B cell (primary cell): ENCODE data around the gene ADM5. TPM values are rescaled to one million over a fixed set of nuclear protein-coding genes. Genes with fewer than 3 reads are reported as not detected.

Experiments used
- ATAC-seq: fragments of 200-7000 bp; cut with Tn5 transposase; one replicate; pipeline ENCODE4 v1.10.0; 2021; ENCODE audit warnings: low read depth, mild to moderate bottlenecking, moderate number of reproducible peaks, moderate library complexity
- CTCF ChIA-PET: fragments of 350-600 bp; sonication (Branson Sonifier 250); formaldehyde crosslinking; loops from one replicate; lab custom pipeline; 2021; ENCODE audit warnings: antibody characterized with exemption, inconsistent platforms; lab: Charles Lee
- POLR2A ChIA-PET: fragments of 350-600 bp; sonication (Branson Sonifier 250); formaldehyde crosslinking; loops from one replicate; lab custom pipeline; 2021; ENCODE audit warnings: antibody characterized with exemption; lab: Charles Lee
- DNase-seq: peaks from one replicate; pipeline ENCODE4 v3.0.0; 2013
- H2AFZ ChIP-seq: 2 replicates; pipeline ENCODE4 v1.6.1; 2012; ENCODE audit warnings: mild to moderate bottlenecking, low read depth, low read length; ENCODE audit not compliant: insufficient read depth, poor library complexity, severe bottlenecking
- H3K27ac ChIP-seq, 2 donors: 1 replicate in 1 of 2; 2 replicates in 1 of 2; pipeline ENCODE4 v1.5.1; 2012 to 2013; ENCODE audit warnings: low read length in 2 of 2, mild to moderate bottlenecking in 2 of 2, moderate library complexity in 1 of 2
- H3K27me3 ChIP-seq, 4 experiments: fragments of 200-600 bp in 1 of 4; sonication (generic) in 1 of 4; replicated peaks in 1 of 4; 1 replicate in 2 of 4; 2 replicates in 2 of 4; pipeline versions ENCODE4 v1.6.1 to v1.7.0; 2013 to 2016; ENCODE audit warnings: low read length in 3 of 4, mild to moderate bottlenecking in 2 of 4, mixed read lengths in 1 of 4, moderate library complexity in 1 of 4; ENCODE audit not compliant: insufficient read depth in 4 of 4, control insufficient read depth in 3 of 4; ENCODE audit errors: control extremely low read depth in 1 of 4
- H3K36me3 ChIP-seq, 2 experiments: replicated peaks in 1 of 2; 1 replicate in 1 of 2; 2 replicates in 1 of 2; pipeline versions ENCODE4 v1.6.1 to v1.7.1; 2013; ENCODE audit warnings: low read length in 1 of 2; ENCODE audit not compliant: insufficient read depth in 2 of 2, control insufficient read depth in 1 of 2; ENCODE audit errors: control extremely low read depth in 1 of 2, extremely low read depth in 1 of 2
- H3K4me1 ChIP-seq, 2 donors: fragments of 200-600 bp in 1 of 2; sonication (generic) in 1 of 2; 1 replicate in 1 of 2; 2 replicates in 1 of 2; pipeline versions ENCODE4 v1.5.1 to v1.6.1; 2013 to 2017; ENCODE audit warnings: low read length in 2 of 2; ENCODE audit not compliant: control insufficient read depth in 2 of 2, insufficient read depth in 2 of 2
- H3K4me2 ChIP-seq: replicated peaks from 2 replicates; pipeline ENCODE3; 2012; ENCODE audit warnings: mild to moderate bottlenecking, low read depth, low read length; ENCODE audit not compliant: poor library complexity, severe bottlenecking
- H3K4me3 ChIP-seq, 5 experiments: fragments of 200-600 bp in 1 of 5; sonication (generic) in 1 of 5; 1 replicate in 3 of 5; 2 replicates in 2 of 5; pipeline versions ENCODE4 v1.5.1 to v1.7.0; 2011 to 2016; ENCODE audit warnings: low read length in 4 of 5, mild to moderate bottlenecking in 4 of 5, low read depth in 2 of 5, control low read depth in 1 of 5, moderate library complexity in 1 of 5; ENCODE audit not compliant: insufficient read depth in 1 of 5; ENCODE audit errors: control extremely low read depth in 1 of 5, extremely low read depth in 1 of 5
- H3K79me2 ChIP-seq: fragments of 200-600 bp; sonication (generic); one replicate; pipeline ENCODE4 v1.6.0; 2016; ENCODE audit warnings: low read length; ENCODE audit not compliant: control insufficient read depth, insufficient read depth
- H3K9ac ChIP-seq: fragments of 200-600 bp; sonication (generic); 2 replicates; pipeline ENCODE4 v1.6.1; 2017; ENCODE audit warnings: mild to moderate bottlenecking, low read length, moderate library complexity
- H3K9me3 ChIP-seq, 3 donors: one replicate each; pipeline versions ENCODE4 v1.6.1 to v1.7.1; 2013; ENCODE audit warnings: low read length in 2 of 3; ENCODE audit not compliant: control insufficient read depth in 2 of 3, insufficient read depth in 1 of 3; ENCODE audit errors: control extremely low read depth in 1 of 3
- H4K20me1 ChIP-seq: 2 replicates; pipeline ENCODE4 v1.6.0; 2012; ENCODE audit warnings: mild to moderate bottlenecking, low read length; ENCODE audit not compliant: insufficient read depth, control insufficient read depth, poor library complexity, severe bottlenecking
- H3K27ac Mint-ChIP-seq: one replicate; pipeline ENCODE4 v1.8.0; 2021; ENCODE audit warnings: mixed read lengths
- H3K27me3 Mint-ChIP-seq: one replicate; pipeline ENCODE4 v1.8.0; 2021; ENCODE audit warnings: mixed read lengths
- H3K4me1 Mint-ChIP-seq: one replicate; pipeline ENCODE4 v1.8.0; 2021; ENCODE audit warnings: mixed read lengths
- H3K4me3 Mint-ChIP-seq: one replicate; pipeline ENCODE4 v1.8.0; 2021; ENCODE audit warnings: mixed read lengths
- H3K9me3 Mint-ChIP-seq: one replicate; pipeline ENCODE4 v1.8.0; 2022; ENCODE audit warnings: mixed read lengths; ENCODE audit not compliant: insufficient read depth
- EZH2 ChIP-seq: IDR thresholded peaks from 2 replicates; pipeline ENCODE4 v1.6.1; 2012; ENCODE audit warnings: borderline replicate concordance, low read depth, mild to moderate bottlenecking, moderate library complexity, low read length; ENCODE audit not compliant: insufficient read depth, poor library complexity, severe bottlenecking
- WGBS: methylation state at CpG from one replicate; pipeline ENCODE4 v1.1.5; 2013; ENCODE audit warnings: missing lambda C conversion rate; ENCODE audit not compliant: insufficient coverage; 5-methylcytosine and 5-hydroxymethylcytosine counted together
- intact Hi-C: fragments of 100-400 bp; cut with micrococcal nuclease; formaldehyde crosslinking; loops from one replicate; pipeline ENCODE4 v1.10.0; 2022
- polyA minus RNA-seq: library from RNA; depleted of rRNA, polyadenylated mRNA; stranded (reverse); fragments of >200 nt; gene quantifications from 2 replicates; pipeline ENCODE4 v1.2.3, GENCODE V29; 2012
- polyA plus RNA-seq: library from polyadenylated mRNA; depleted of rRNA; stranded (reverse); fragments of >200 nt; gene quantifications from 2 replicates; pipeline ENCODE4 v1.2.3, GENCODE V29; 2012
- total RNA-seq, 2 donors: library from RNA; stranded (reverse); fragments of 120-200 nt in 1 of 2; gene quantifications; 1 replicate in 1 of 2; 2 replicates in 1 of 2; pipeline versions ENCODE4 v1.2.3 to v1.2.4, GENCODE V29; 2013 to 2022
- TF ChIP-seq, protein P1 (sequence below): fragments of 200-600 bp; IDR thresholded peaks from one replicate; pipeline ENCODE4 v1.8.0; 2022; ENCODE audit warnings: antibody characterized with exemption, mild to moderate bottlenecking

ADM5 gene, protein sequence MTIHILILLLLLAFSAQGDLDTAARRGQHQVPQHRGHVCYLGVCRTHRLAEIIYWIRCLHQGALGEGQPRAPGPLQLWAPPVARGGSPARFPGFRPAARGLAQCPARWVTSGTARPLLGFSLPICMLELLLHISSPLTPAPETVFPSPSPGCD
- 5.6 and 8.8 TPM in 2 replicates for total RNA-seq
- 1.4 TPM for total RNA-seq (2013)
- 8.4 and 15.3 TPM in 2 replicates for polyA plus RNA-seq
- 1.8 and 3.8 TPM in 2 replicates for polyA minus RNA-seq

DNA sequence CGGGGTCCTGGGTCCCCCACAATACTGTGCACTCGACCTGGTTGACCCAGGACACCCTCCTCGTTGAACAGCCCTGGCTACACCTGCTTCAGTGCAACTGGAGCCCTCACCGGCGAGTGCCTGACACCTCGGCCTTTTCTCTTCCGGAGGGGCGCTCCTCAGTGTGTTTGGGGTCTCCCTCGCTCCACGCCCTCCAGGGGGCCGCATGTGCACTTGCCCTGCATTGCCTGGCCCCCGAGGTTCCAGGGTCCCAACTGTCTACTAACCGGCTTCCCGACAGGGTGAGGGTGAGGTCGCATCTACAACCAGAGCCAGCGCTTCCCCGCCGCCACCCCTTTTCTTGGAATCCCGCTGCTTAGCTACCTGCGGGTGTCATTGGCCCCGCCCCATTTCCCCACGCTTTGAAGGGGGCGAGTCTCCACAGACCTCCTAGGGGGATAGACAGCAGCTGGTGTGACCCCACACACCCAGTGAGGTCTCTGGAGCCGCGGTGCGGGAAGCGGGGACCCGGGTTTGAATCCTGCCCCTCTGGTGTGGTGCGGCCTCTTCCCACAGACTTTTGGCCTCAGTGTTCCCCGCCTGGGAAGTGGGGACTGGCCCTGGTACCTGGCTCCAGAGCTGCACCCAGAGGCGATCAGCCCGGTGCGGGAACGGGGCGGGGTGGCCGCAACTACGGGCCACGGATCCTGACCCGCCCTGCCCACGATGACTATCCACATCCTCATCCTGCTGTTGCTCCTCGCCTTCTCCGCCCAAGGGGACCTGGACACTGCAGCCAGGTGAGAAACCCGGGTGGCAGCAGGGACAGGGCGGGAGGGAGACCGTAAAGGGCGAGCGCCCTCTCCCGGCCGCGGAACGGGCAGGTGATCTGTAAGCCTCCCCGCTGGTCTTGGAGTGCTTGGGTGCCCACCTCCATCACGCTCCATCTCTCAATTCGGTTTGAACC, at the start of gene ADM5:
Gene ADM5 (plus strand): TSS at position 462 of the 946 bp plus-strand sequence. CDS start 244 bp downstream, at position 706.
- peak within 1 kb of the TSS; percentile 76 for H2AFZ ChIP-seq
- H3K4me3 ChIP-seq, result peak within 1 kb of the TSS in 4 of 5 experiments; percentile 42 to 58 (median 46)
- CTCF ChIA-PET, result interaction anchor here (1.1 to 1.7 kb wide), 3 partner anchors 8 to 14 kb away, joined by 3 to 6 read pairs (median 4); no protein-coding TSS in a partner anchor
- 47% methylated on average over 54 of the region's 54 CpGs for WGBS
- H3K4me3 Mint-ChIP-seq, result peak within 1 kb of the TSS; percentile 89
- no peaks in the 10 kb centered on the region for H3K9me3 Mint-ChIP-seq
- H3K27me3 ChIP-seq, result peaks cover 0 to 33% (median 14%) of the 10 kb centered on the region in 4 experiments
- TF ChIP-seq, protein P1, sequence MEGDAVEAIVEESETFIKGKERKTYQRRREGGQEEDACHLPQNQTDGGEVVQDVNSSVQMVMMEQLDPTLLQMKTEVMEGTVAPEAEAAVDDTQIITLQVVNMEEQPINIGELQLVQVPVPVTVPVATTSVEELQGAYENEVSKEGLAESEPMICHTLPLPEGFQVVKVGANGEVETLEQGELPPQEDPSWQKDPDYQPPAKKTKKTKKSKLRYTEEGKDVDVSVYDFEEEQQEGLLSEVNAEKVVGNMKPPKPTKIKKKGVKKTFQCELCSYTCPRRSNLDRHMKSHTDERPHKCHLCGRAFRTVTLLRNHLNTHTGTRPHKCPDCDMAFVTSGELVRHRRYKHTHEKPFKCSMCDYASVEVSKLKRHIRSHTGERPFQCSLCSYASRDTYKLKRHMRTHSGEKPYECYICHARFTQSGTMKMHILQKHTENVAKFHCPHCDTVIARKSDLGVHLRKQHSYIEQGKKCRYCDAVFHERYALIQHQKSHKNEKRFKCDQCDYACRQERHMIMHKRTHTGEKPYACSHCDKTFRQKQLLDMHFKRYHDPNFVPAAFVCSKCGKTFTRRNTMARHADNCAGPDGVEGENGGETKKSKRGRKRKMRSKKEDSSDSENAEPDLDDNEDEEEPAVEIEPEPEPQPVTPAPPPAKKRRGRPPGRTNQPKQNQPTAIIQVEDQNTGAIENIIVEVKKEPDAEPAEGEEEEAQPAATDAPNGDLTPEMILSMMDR, result peak; percentile 63
- no peak for TF ChIP-seq EZH2
- peaks cover 31% of the 10 kb centered on the region for H3K27me3 Mint-ChIP-seq
- peaks cover 41% of the 10 kb centered on the region for H4K20me1 ChIP-seq
- peak within 1 kb of the TSS; percentile 70 for H3K27ac Mint-ChIP-seq
- H3K4me2 ChIP-seq, result peak within 1 kb of the TSS; percentile 87
- POLR2A ChIA-PET, result no interaction called here
- H3K9ac ChIP-seq, result peak within 1 kb of the TSS; percentile 62
- intact Hi-C loops, result no loop called here
- DNase-seq, result peak; percentile 63
- peaks cover 0 to 33% of the 10 kb centered on the region in 2 experiments for H3K36me3 ChIP-seq
- H3K4me1 Mint-ChIP-seq, result peaks cover 22% of the 10 kb centered on the region
- peaks cover 0 to 8% (median 0%) of the 10 kb centered on the region in 3 donors for H3K9me3 ChIP-seq
- H3K27ac ChIP-seq, result no peak within 1 kb of the TSS
- no peaks in the 10 kb centered on the region for H3K79me2 ChIP-seq
- peak; percentile 56 for ATAC-seq
- H3K4me1 ChIP-seq, result peaks cover 25% of the 10 kb centered on the region in 2 donors
